CD8-positive, alpha-beta memory T cell (primary cell): ENCODE measurements around the gene VASP. TPM values are rescaled to one million over a fixed set of nuclear protein-coding genes. Genes with fewer than 3 reads are reported as not detected.

Experiments
- polyA plus RNA-seq: library from polyadenylated mRNA; unstranded; fragments of 300-500 nt; fragmentation: Illumina TruSeq; gene quantifications from one replicate; pipeline ENCODE4 v1.2.3, GENCODE V29; 2021
- total RNA-seq, 2 experiments: library from RNA; stranded (reverse); gene quantifications; one replicate each; pipeline ENCODE4 v1.2.3, GENCODE V29; 2021

Gene VASP
- total and polyA plus RNA-seq, 3 experiments from 2014 or later, result 61.8 to 170 (median 154) TPM

Other genes with a start within 250 kb of the VASP start
- gene CKM, start 184.6 kb upstream of the VASP start, total RNA-seq, result not detected
- gene CKM, start 184.6 kb upstream of the VASP start, polyA plus RNA-seq, result 0.13 TPM
- gene KLC3, start 166.7 kb upstream of the VASP start, total RNA-seq, result not detected
- gene KLC3, start 166.7 kb upstream of the VASP start, polyA plus RNA-seq, result not detected
- 10 to 100 TPM; 22.0 to 23.9 TPM for gene ERCC2, start 136.9 kb upstream of the VASP start, total RNA-seq
- gene ERCC2, start 136.9 kb upstream of the VASP start, polyA plus RNA-seq, result 7.8 TPM
- gene PPP1R13L, start 102.4 kb upstream of the VASP start, total RNA-seq, result 1 to 10 TPM; 3.9 to 4.3 TPM
- 0.83 TPM for gene PPP1R13L, start 102.4 kb upstream of the VASP start, polyA plus RNA-seq
- 10 to 100 TPM; 26.5 to 27.4 TPM for gene POLR1G, start 100.8 kb upstream of the VASP start, total RNA-seq
- gene POLR1G, start 100.8 kb upstream of the VASP start, polyA plus RNA-seq, result 2.2 TPM
- 10 to 100 TPM; 75.7 to 82.6 TPM for gene ERCC1, start 83.6 kb upstream of the VASP start, total RNA-seq
- 47.5 TPM for gene ERCC1, start 83.6 kb upstream of the VASP start, polyA plus RNA-seq
- 10 to 100 TPM; 21.6 to 22.1 TPM for gene FOSB, start 39.5 kb upstream of the VASP start, total RNA-seq
- 48.2 TPM for gene FOSB, start 39.5 kb upstream of the VASP start, polyA plus RNA-seq
- gene RTN2, start 10.4 kb upstream of the VASP start, total RNA-seq, result 1 to 10 TPM; 2.7 to 3.7 TPM
- gene RTN2, start 10.4 kb upstream of the VASP start, polyA plus RNA-seq, result 0.71 TPM
- 1 to 10 TPM; 2.5 to 3.3 TPM for gene PPM1N, start 9.0 kb upstream of the VASP start, total RNA-seq
- 4.6 TPM for gene PPM1N, start 9.0 kb upstream of the VASP start, polyA plus RNA-seq
- 10 to 100 TPM; 14.2 to 17.5 TPM for gene OPA3, start 77.3 kb downstream of the VASP start, total RNA-seq
- 18.1 TPM for gene OPA3, start 77.3 kb downstream of the VASP start, polyA plus RNA-seq
- not detected for gene GPR4, start 94.7 kb downstream of the VASP start, total RNA-seq
- not detected for gene GPR4, start 94.7 kb downstream of the VASP start, polyA plus RNA-seq
- 100 to 1,000 TPM; 122 to 128 TPM for gene EML2, start 131.9 kb downstream of the VASP start, total RNA-seq
- 18.8 TPM for gene EML2, start 131.9 kb downstream of the VASP start, polyA plus RNA-seq
- 1 to 10 TPM; 1.7 to 1.9 TPM for gene GIPR, start 160.7 kb downstream of the VASP start, total RNA-seq
- gene GIPR, start 160.7 kb downstream of the VASP start, polyA plus RNA-seq, result 0.21 TPM
- gene SNRPD2, start 184.5 kb downstream of the VASP start, total RNA-seq, result 100 to 1,000 TPM; 738 to 747 TPM
- gene SNRPD2, start 184.5 kb downstream of the VASP start, polyA plus RNA-seq, result 1,016 TPM
- gene QPCTL, start 185.2 kb downstream of the VASP start, total RNA-seq, result 10 to 100 TPM; 11.3 to 11.5 TPM
- 2.0 TPM for gene QPCTL, start 185.2 kb downstream of the VASP start, polyA plus RNA-seq
- gene FBXO46, start 223.4 kb downstream of the VASP start, total RNA-seq, result 10 to 100 TPM; 25.2 to 30.4 TPM
- 21.1 TPM for gene FBXO46, start 223.4 kb downstream of the VASP start, polyA plus RNA-seq
- not detected for gene MEIOSIN, start 226.0 kb downstream of the VASP start, total RNA-seq
- not detected for gene MEIOSIN, start 226.0 kb downstream of the VASP start, polyA plus RNA-seq